Measurements from ENCODE around the gene TPD52L1. TPM values are rescaled to one million over a fixed set of nuclear protein-coding genes. Genes with fewer than 3 reads are reported as not detected.

Gene TPD52L1
- total and polyA plus RNA-seq, 2 donors (not counting 3 experiments of a cell fraction or from before 2014, with no cell fraction given) = 0.29 to 0.37 TPM

DNA sequence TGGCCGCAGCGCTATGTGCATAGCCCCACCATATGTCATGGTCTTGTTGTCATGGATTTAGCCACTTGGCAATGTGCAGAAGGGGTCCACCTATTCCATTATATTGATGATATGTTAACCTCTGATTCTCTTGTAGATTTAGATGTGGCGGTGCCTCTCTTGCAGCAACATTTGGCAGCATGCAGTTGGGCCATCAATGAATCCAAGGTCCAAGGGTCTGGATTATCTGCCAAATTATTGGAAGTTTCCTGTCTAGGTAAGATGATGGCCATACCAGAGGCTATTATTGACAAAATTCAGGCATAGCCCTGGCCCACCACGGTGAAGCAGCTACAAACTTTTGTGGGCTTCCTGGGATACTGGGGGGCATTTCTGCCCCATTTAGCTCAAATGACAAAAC, 116.8 kb downstream of the TPD52L1 start:
- no peak for FAIRE-seq

More for the DNA sequence above, 116.8 kb downstream of the TPD52L1 start:
- no peak overlapping the region for H2AFZ ChIP-seq (ENCODE audit: low read depth, low read length)
- no peak overlapping the region for H3K4me3 ChIP-seq (replicated peaks in 1 of 3; ENCODE audit: insufficient read depth in 1 of 3, low read depth in 1 of 3, low read length in 3 of 3)
- H3K27ac ChIP-seq (ENCODE audit: insufficient read depth, low read depth, low read length) = no peak overlapping the region
- POLR2A ChIA-PET = no interaction called here
- BruUV-seq (replicated peaks) = no TSS peak
- no peaks in the 10 kb centered on the region for H3K9me3 ChIP-seq (replicated peaks; ENCODE audit: control insufficient read depth, insufficient read depth, low read length)
- no peak overlapping the region for H3K9ac ChIP-seq (replicated peaks; ENCODE audit: extremely low read depth, insufficient read depth, low read length)
- no peaks in the 10 kb centered on the region for H3K9me1 ChIP-seq (replicated peaks; ENCODE audit: control insufficient read depth, extremely low read depth, insufficient read depth, low read length)
- intact Hi-C loops (cut with micrococcal nuclease) (no loop called here), dilution Hi-C loops (cut with MboI; ENCODE audit: extremely low pct_ligation_motif_present, low sequenced_read_pairs) (no loop called here)
- CTCF ChIA-PET = no interaction called here
- H3K4me2 ChIP-seq (ENCODE audit: insufficient read depth, low read length) = no peak overlapping the region
- H4K20me1 ChIP-seq (replicated peaks; ENCODE audit: control insufficient read depth, extremely low read depth, insufficient read depth, low read length) = no peaks in the 10 kb centered on the region
- H3K36me3 ChIP-seq (ENCODE audit: control insufficient read depth in 2 of 2, extremely low read depth in 1 of 2, insufficient read depth in 2 of 2, low read length in 2 of 2) = no peaks in the 10 kb centered on the region
- H3K79me2 ChIP-seq (ENCODE audit: control insufficient read depth, insufficient read depth, low read length) = no peaks in the 10 kb centered on the region
- TF ChIP-seq EZH2 (IDR thresholded peaks at IDR 0.05; ENCODE audit: borderline replicate concordance, low read depth, low read length, severe bottlenecking) = no peak
- no peak for TF ChIP-seq JUN (IDR thresholded peaks at IDR 0.05; ENCODE audit: borderline replicate concordance, insufficient read depth, insufficient read length, low read depth)
- TF ChIP-seq GATA2 (IDR thresholded peaks at IDR 0.05; ENCODE audit: insufficient read depth, insufficient read length, low read depth, low read length) = no peak
- no peak for TF ChIP-seq FOS (IDR thresholded peaks at IDR 0.05; ENCODE audit: borderline replicate concordance, insufficient read depth, low read length)
- TF ChIP-seq, protein P1, sequence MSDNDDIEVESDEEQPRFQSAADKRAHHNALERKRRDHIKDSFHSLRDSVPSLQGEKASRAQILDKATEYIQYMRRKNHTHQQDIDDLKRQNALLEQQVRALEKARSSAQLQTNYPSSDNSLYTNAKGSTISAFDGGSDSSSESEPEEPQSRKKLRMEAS (IDR thresholded peaks at IDR 0.05; ENCODE audit: insufficient read depth, insufficient read length) = no peak
- no peak for TF ChIP-seq POLR2A (IDR thresholded peaks at IDR 0.05; ENCODE audit: low read depth, low read length)
- TF ChIP-seq, protein P2, sequence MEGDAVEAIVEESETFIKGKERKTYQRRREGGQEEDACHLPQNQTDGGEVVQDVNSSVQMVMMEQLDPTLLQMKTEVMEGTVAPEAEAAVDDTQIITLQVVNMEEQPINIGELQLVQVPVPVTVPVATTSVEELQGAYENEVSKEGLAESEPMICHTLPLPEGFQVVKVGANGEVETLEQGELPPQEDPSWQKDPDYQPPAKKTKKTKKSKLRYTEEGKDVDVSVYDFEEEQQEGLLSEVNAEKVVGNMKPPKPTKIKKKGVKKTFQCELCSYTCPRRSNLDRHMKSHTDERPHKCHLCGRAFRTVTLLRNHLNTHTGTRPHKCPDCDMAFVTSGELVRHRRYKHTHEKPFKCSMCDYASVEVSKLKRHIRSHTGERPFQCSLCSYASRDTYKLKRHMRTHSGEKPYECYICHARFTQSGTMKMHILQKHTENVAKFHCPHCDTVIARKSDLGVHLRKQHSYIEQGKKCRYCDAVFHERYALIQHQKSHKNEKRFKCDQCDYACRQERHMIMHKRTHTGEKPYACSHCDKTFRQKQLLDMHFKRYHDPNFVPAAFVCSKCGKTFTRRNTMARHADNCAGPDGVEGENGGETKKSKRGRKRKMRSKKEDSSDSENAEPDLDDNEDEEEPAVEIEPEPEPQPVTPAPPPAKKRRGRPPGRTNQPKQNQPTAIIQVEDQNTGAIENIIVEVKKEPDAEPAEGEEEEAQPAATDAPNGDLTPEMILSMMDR (IDR thresholded peaks at IDR 0.05; ENCODE audit: extremely low read depth in 1 of 2, insufficient read depth in 1 of 2, low read depth in 1 of 2, low read length in 2 of 2) = no peak
- no peak for TF ChIP-seq POLR2AphosphoS5 (IDR thresholded peaks at IDR 0.05; ENCODE audit: insufficient read depth, low read depth, low read length)
- no peak for TF ChIP-seq MYC (IDR thresholded peaks at IDR 0.05; ENCODE audit: low read depth, low read length)
- H3K4me1 ChIP-seq (ENCODE audit: control insufficient read depth, extremely low read depth, insufficient read depth, low read length) = no peaks in the 10 kb centered on the region
- DNase-seq (ENCODE audit: low read depth, low spot score) = no peak
- H3K27me3 ChIP-seq (ENCODE audit: control insufficient read depth in 2 of 2, insufficient read depth in 2 of 2, low read length in 2 of 2) = no peaks in the 10 kb centered on the region

Measured in endothelial cell of umbilical vein (primary cell).